K562 (cell line): ENCODE measurements around the gene VWA7. TPM values are rescaled to one million over a fixed set of nuclear protein-coding genes. Genes with fewer than 3 reads are reported as not detected.

Experiments
- FUS ChIP-seq: fragments of 200-400 bp; formaldehyde crosslinking; optimal IDR thresholded peaks from 2 replicates; pipeline ENCODE3; 2017; ENCODE audit warnings: low read depth, low read length
- HIVEP1 ChIP-seq: fragments of 250-450 bp; sonication (Bioruptor Pico); IDR thresholded peaks from 2 replicates; pipeline ENCODE4 v1.4.0; 2020; ENCODE audit warnings: mild to moderate bottlenecking
- KAT2B ChIP-seq: IDR thresholded peaks from one replicate; pipeline ENCODE4 v1.6.1; 2012; ENCODE audit warnings: low read depth, mild to moderate bottlenecking, control low read depth, inconsistent platforms, low read length, moderate library complexity
- KAT8 ChIP-seq: fragments of 450-650 bp; IDR thresholded peaks from 2 replicates; pipeline ENCODE4 v1.6.1; 2016; ENCODE audit warnings: low read depth, mild to moderate bottlenecking
- PURB ChIP-seq: sonication (generic); formaldehyde crosslinking; IDR thresholded peaks from 2 replicates; pipeline ENCODE4 v1.9.0; 2021; ENCODE audit warnings: low read depth, mild to moderate bottlenecking, missing genetic modification reagents
- SMARCA5 ChIP-seq: fragments of 450-650 bp; IDR thresholded peaks from 2 replicates; pipeline ENCODE4 v1.6.1; 2016
- SMARCB1 ChIP-seq: IDR thresholded peaks from 2 replicates; pipeline ENCODE4 v1.6.1; 2011; ENCODE audit warnings: improper control_type of control experiment, low read depth; ENCODE audit not compliant: insufficient read length
- SRF ChIP-seq, 2 experiments: fragments of 250-450, 450-650 bp in 1 of 2; sonication (Bioruptor Pico) in 1 of 2; sonication (generic) in 1 of 2; formaldehyde crosslinking; IDR thresholded peaks; 2 replicates each; pipeline versions ENCODE4 v1.5.0 to v1.5.1; 2020 to 2022; ENCODE audit warnings: mild to moderate bottlenecking in 1 of 2, missing genetic modification reagents in 1 of 2
- SUPT5H ChIP-seq: fragments of 450-650 bp; IDR thresholded peaks from 2 replicates; pipeline ENCODE4 v1.6.1; 2016
- XRCC5 ChIP-seq: fragments of 200-400 bp; formaldehyde crosslinking; IDR thresholded peaks from 2 replicates; pipeline ENCODE4 v1.6.1; 2017; ENCODE audit warnings: low read depth, mild to moderate bottlenecking, low read length
- ZFP36 ChIP-seq: fragments of 150-350 bp; IDR thresholded peaks from 2 replicates; pipeline ENCODE4 v1.6.1; 2018; ENCODE audit warnings: low read length, low read depth; ENCODE audit not compliant: partially characterized antibody
- ZNF134 ChIP-seq: fragments of 250-450 bp; sonication (Bioruptor Pico); conservative IDR thresholded peaks from 2 replicates; pipeline ENCODE4 v1.4.0; 2020
- ZNF436 ChIP-seq: fragments of 250-450, 450-650 bp; sonication (Bioruptor Pico); formaldehyde crosslinking; IDR thresholded peaks from 2 replicates; pipeline ENCODE4 v1.7.0; 2020; ENCODE audit warnings: mild to moderate bottlenecking
- ZSCAN32 ChIP-seq: fragments of 450-650 bp; formaldehyde crosslinking; IDR thresholded peaks from 2 replicates; pipeline ENCODE4 v1.4.0; 2020; ENCODE audit warnings: mild to moderate bottlenecking, moderate library complexity
- polyA plus RNA-seq, 8 experiments: library from polyadenylated mRNA; depleted of rRNA in 4 of 8; stranded (reverse) in 5 of 8; unstranded in 3 of 8; fragments of >200 nt; fragmentation: Nextera tagmentation in 2 of 8; fragmentation: Illumina TruSeq in 1 of 8; extraction: Ambion mirVana in 2 of 8; extraction: Trizol in 1 of 8; gene quantifications; 2 replicates each; pipeline versions ENCODE4 v1.2.1 to v1.2.3, GENCODE V29; 2011 to 2014; ENCODE audit warnings: inconsistent platforms in 1 of 8, missing spikeins in 1 of 8
- total RNA-seq, 7 experiments: library from RNA; depleted of rRNA in 6 of 7; stranded (reverse); fragments of >200 nt in 6 of 7; fragmentation: Illumina TruSeq in 2 of 7; extraction: Trizol in 2 of 7; gene quantifications; 2 replicates each; pipeline versions ENCODE4 v1.2.1 to v1.2.3, GENCODE V29; 2011 to 2021; ENCODE audit warnings: low replicate concordance in 1 of 7
- TF ChIP-seq, protein P1 (sequence below): fragments of 150-350 bp; conservative IDR thresholded peaks from 2 replicates; pipeline ENCODE4 v1.6.1; 2014; ENCODE audit warnings: low read length
- TF ChIP-seq, protein P2 (sequence below): fragments of 450-650 bp; IDR thresholded peaks from one replicate; pipeline ENCODE4 v1.6.1; 2018; ENCODE audit warnings: mild to moderate bottlenecking, moderate library complexity; ENCODE audit not compliant: partially characterized antibody
- TF ChIP-seq, protein P3 (sequence below): sonication (generic); formaldehyde crosslinking; IDR thresholded peaks from 2 replicates; pipeline ENCODE4 v1.5.0; 2020; ENCODE audit warnings: missing genetic modification reagents
- TF ChIP-seq, protein P4 (sequence below), 2 experiments: fragments of 450-650 bp; IDR thresholded peaks; 2 replicates each; pipeline ENCODE4 v1.6.1; 2016
- TF ChIP-seq, protein P5 (sequence below): fragments of 250-450 bp; sonication (Bioruptor Pico); IDR thresholded peaks from 2 replicates; pipeline ENCODE4 v1.9.0; 2021; ENCODE audit warnings: mild to moderate bottlenecking, inconsistent platforms

The VWA7 gene
- total and polyA plus RNA-seq, 9 of the 15 experiments (the other 6 are each of a cell fraction or from before 2014, with no cell fraction given): 0.18 to 2.9 (median 0.95) TPM

DNA sequence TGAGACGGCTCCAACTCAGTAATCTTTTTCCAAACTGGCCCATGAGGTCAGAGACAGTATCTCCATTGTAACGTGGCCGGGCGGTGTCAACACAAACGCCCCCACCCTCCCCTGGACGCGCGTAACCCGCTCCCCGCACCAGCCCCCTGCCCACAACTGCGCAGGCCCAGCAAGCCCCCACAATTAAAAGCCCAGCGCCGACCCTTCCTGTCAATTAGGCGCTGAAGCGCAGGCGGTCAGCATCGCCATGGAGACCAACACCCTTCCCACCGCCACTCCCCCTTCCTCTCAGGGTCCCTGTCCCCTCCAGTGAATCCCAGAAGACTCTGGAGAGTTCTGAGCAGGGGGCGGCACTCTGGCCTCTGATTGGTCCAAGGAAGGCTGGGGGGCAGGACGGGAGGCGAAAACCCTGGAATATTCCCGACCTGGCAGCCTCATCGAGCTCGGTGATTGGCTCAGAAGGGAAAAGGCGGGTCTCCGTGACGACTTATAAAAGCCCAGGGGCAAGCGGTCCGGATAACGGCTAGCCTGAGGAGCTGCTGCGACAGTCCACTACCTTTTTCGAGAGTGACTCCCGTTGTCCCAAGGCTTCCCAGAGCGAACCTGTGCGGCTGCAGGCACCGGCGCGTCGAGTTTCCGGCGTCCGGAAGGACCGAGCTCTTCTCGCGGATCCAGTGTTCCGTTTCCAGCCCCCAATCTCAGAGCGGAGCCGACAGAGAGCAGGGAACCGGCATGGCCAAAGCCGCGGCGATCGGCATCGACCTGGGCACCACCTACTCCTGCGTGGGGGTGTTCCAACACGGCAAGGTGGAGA lies 38.1 kb upstream of the VWA7 start, which contains the start of the genes HSPA1A and HSPA1L (continued):
- TF ChIP-seq, protein P1, sequence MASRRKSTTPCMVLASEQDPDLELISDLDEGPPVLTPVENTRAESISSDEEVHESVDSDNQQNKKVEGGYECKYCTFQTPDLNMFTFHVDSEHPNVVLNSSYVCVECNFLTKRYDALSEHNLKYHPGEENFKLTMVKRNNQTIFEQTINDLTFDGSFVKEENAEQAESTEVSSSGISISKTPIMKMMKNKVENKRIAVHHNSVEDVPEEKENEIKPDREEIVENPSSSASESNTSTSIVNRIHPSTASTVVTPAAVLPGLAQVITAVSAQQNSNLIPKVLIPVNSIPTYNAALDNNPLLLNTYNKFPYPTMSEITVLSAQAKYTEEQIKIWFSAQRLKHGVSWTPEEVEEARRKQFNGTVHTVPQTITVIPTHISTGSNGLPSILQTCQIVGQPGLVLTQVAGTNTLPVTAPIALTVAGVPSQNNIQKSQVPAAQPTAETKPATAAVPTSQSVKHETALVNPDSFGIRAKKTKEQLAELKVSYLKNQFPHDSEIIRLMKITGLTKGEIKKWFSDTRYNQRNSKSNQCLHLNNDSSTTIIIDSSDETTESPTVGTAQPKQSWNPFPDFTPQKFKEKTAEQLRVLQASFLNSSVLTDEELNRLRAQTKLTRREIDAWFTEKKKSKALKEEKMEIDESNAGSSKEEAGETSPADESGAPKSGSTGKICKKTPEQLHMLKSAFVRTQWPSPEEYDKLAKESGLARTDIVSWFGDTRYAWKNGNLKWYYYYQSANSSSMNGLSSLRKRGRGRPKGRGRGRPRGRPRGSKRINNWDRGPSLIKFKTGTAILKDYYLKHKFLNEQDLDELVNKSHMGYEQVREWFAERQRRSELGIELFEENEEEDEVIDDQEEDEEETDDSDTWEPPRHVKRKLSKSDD: 0 out of 2 replicates have a peak, but pooled peaks have one; percentile 63
- TF ChIP-seq ZNF134 (CRISPR knock-in tag) (no peak; the same call in 1 of the 2 replicates), FUS (no peak), ZSCAN32 (CRISPR knock-in tag) (peak; percentile 66; the same call in 1 of the 2 replicates), HIVEP1 (no peak), SMARCA5 (0 out of 2 replicates have a peak, but pooled peaks have one; percentile 16), KAT2B (no peak), SRF (CRISPR knock-in tag; IDR thresholded peaks at IDR 0.05) (peak in 1 of 2 experiments; percentile 82; a peak in 2 of 4 replicates), XRCC5 (no peak; the same call in 1 of the 2 replicates), PURB (CRISPR knock-in tag) (no peak), SUPT5H (peak; percentile 100), SMARCB1 (no peak), ZFP36 (no peak), ZNF436 (CRISPR knock-in tag) (peak; percentile 70), KAT8 (no peak)
- TF ChIP-seq, protein P2, sequence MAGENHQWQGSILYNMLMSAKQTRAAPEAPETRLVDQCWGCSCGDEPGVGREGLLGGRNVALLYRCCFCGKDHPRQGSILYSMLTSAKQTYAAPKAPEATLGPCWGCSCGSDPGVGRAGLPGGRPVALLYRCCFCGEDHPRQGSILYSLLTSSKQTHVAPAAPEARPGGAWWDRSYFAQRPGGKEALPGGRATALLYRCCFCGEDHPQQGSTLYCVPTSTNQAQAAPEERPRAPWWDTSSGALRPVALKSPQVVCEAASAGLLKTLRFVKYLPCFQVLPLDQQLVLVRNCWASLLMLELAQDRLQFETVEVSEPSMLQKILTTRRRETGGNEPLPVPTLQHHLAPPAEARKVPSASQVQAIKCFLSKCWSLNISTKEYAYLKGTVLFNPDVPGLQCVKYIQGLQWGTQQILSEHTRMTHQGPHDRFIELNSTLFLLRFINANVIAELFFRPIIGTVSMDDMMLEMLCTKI: no peak
- TF ChIP-seq, protein P3, sequence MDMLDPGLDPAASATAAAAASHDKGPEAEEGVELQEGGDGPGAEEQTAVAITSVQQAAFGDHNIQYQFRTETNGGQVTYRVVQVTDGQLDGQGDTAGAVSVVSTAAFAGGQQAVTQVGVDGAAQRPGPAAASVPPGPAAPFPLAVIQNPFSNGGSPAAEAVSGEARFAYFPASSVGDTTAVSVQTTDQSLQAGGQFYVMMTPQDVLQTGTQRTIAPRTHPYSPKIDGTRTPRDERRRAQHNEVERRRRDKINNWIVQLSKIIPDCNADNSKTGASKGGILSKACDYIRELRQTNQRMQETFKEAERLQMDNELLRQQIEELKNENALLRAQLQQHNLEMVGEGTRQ (CRISPR knock-in tag): no peak
- TF ChIP-seq, protein P4, sequence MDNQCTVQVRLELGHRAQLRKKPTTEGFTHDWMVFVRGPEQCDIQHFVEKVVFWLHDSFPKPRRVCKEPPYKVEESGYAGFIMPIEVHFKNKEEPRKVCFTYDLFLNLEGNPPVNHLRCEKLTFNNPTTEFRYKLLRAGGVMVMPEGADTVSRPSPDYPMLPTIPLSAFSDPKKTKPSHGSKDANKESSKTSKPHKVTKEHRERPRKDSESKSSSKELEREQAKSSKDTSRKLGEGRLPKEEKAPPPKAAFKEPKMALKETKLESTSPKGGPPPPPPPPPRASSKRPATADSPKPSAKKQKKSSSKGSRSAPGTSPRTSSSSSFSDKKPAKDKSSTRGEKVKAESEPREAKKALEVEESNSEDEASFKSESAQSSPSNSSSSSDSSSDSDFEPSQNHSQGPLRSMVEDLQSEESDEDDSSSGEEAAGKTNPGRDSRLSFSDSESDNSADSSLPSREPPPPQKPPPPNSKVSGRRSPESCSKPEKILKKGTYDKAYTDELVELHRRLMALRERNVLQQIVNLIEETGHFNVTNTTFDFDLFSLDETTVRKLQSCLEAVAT (IDR thresholded peaks at IDR 0.05): peak; percentile 97 to 98
- TF ChIP-seq, protein P5, sequence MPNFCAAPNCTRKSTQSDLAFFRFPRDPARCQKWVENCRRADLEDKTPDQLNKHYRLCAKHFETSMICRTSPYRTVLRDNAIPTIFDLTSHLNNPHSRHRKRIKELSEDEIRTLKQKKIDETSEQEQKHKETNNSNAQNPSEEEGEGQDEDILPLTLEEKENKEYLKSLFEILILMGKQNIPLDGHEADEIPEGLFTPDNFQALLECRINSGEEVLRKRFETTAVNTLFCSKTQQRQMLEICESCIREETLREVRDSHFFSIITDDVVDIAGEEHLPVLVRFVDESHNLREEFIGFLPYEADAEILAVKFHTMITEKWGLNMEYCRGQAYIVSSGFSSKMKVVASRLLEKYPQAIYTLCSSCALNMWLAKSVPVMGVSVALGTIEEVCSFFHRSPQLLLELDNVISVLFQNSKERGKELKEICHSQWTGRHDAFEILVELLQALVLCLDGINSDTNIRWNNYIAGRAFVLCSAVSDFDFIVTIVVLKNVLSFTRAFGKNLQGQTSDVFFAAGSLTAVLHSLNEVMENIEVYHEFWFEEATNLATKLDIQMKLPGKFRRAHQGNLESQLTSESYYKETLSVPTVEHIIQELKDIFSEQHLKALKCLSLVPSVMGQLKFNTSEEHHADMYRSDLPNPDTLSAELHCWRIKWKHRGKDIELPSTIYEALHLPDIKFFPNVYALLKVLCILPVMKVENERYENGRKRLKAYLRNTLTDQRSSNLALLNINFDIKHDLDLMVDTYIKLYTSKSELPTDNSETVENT (CRISPR knock-in tag): peak; percentile 97
